Glomerular visceral epithelial cell (primary cell): Measurements from ENCODE around the gene ALPP.
"Not testable (repeated sequence)": the region's sequence is repeated elsewhere in the genome, so short reads cannot be mapped to it uniquely, and the experiment has no call there.

Experiments used
- DNase-seq: peaks from one replicate; pipeline ENCODE4 v3.0.0-alpha.2; 2016; ENCODE audit errors: extremely low spot score

Gene ALPP

DNA sequence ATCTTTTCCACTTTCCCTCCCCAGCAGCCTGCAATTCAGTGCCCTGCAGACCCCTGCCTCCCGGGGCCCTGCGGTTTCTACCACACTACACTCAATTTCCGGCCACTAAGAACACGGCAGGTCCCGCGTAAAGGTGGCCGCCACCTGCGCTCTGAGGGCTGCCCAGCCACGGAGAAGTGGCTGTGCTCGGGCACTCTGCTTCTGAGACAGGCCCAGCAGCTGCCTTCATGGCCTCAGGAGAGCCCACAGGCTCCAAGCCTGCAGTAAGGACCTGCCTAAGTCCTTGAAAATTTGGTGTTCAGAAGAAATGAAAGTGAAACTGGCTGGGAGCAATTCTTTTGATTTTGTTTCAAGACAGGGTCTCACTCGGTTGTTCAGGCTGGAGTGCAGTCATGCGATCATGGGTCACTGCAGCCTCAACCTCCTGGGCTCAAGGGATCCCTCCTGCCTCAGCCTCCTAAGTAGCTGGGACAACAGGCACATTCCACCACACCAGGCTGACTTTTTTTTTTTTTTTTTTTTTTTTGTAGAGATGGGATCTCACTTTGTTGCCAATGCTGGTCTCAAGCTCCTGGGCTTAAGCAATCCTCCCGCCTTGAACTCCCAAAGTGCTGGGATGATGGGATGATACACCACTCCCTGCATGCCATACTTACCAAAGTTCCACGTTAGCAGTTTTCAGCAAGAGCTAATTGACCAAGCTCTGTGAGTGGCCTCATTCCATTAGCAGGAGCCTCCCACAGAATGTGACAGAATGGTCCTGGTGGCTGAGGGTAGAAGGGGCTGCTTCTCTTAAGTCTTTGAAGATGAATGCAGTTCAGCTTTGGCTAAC is 14.6 kb upstream of the ALPP start:
- no peak for DNase-seq

- not testable (repeated sequence) for DNase-seq
Measured at GRCh38 chr2:232364806-232365594, 13.6 kb upstream of the ALPP start.

- peak; percentile 78 for DNase-seq
Measured at GRCh38 chr2:232365621-232366321, 12.8 kb upstream of the ALPP start.

GRCh38 chr2:232366461-232366860 is 12.1 kb upstream of the ALPP start:
- not testable (repeated sequence) for DNase-seq

- no peak for DNase-seq
Measured at GRCh38 chr2:232367016-232367415, 11.5 kb upstream of the ALPP start.

- DNase-seq = no peak
Measured at GRCh38 chr2:232367591-232368233, 10.8 kb upstream of the ALPP start.

- peak; percentile 53 for DNase-seq
Measured at GRCh38 chr2:232368311-232368731, 10.2 kb upstream of the ALPP start.

GRCh38 chr2:232369126-232369951 is 9.2 kb upstream of the ALPP start:
- DNase-seq = no peak

DNA sequence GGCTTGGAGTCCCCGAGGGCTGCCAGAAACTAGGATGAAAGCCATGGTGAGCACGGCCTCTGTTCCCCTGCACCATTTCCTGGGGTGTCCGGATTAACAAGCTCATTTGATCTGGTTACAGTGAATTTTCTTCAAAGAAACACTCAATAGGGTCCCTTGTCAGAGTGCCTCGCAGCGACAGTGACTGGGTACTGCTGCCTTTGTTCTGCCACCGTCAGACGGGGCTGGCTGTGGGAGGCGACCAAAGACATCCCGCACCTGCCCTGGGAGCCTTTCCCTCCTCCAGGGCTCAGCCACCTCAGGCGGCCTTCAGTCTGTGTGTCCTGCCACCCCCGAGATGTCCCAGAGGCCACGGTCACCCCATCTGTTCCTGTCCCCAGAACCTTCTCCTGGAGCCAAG is 8.5 kb upstream of the ALPP start:
- not testable (repeated sequence) for DNase-seq

GRCh38 chr2:232372231-232373208 is 6.0 kb upstream of the ALPP start:
- DNase-seq = no peak

- DNase-seq = no peak
Measured at GRCh38 chr2:232374356-232374755, 4.2 kb upstream of the ALPP start.

GRCh38 chr2:232375164-232375563 is 3.4 kb upstream of the ALPP start:
- no peak for DNase-seq

DNA sequence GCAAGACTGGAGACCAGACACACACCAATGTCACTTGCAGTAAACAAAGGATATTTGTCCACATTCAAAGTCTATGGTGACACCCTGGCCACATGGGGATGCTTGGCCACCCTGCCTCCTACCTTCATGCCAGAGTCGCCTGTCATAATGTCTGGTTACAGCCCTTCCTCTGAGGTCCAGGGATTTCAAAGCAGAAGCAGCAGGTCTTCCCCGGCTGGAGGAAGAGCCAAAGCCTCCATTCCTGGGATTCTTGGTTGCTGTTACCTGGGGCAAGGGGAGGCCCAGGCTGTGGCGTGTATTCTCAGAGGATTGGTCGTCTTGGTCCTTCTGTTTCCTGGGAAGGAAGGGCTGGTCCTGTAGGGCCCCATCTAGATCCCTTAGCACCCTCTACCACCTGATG is 2.3 kb upstream of the ALPP start:
- DNase-seq = no peak

DNA sequence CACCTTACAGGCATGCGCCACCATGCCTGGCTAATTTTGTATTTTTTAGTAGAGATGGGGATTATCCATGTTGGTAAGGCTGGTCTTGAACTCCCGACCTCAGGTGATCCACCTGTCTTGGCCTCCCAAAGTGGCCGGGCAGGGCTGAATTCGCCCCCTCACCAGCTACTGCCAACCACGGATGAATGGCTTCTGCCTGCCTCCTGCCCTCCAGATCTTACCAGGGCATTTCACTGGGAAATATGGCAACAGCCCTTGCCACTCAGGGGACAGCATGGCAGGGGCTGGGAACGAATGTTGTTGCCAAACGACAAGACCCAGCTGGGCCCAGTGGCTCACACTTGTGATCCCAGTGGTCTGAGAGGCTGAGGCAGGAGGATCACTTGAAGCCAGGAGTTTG is 1.8 kb upstream of the ALPP start:
- no peak for DNase-seq

DNA sequence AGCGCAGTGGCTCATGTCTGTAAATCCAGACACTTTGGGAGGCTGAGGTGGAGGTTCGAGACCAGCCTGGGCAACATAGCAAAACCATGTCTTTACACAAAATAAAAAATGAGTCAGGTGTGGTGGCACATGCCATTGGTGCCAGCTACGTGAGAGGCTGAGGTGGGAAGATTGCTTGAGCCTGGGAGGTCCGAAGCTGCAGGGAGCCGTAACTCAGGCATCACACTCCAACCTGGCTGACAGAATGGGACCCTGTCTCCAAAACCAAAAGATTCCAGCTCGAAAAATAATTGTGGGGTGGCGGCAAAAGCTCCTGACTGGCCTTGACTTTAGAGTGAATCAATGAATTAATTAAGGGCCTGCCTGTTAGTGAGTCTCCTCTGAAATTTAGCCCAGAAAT is 1.2 kb upstream of the ALPP start:
- no peak for DNase-seq

DNA sequence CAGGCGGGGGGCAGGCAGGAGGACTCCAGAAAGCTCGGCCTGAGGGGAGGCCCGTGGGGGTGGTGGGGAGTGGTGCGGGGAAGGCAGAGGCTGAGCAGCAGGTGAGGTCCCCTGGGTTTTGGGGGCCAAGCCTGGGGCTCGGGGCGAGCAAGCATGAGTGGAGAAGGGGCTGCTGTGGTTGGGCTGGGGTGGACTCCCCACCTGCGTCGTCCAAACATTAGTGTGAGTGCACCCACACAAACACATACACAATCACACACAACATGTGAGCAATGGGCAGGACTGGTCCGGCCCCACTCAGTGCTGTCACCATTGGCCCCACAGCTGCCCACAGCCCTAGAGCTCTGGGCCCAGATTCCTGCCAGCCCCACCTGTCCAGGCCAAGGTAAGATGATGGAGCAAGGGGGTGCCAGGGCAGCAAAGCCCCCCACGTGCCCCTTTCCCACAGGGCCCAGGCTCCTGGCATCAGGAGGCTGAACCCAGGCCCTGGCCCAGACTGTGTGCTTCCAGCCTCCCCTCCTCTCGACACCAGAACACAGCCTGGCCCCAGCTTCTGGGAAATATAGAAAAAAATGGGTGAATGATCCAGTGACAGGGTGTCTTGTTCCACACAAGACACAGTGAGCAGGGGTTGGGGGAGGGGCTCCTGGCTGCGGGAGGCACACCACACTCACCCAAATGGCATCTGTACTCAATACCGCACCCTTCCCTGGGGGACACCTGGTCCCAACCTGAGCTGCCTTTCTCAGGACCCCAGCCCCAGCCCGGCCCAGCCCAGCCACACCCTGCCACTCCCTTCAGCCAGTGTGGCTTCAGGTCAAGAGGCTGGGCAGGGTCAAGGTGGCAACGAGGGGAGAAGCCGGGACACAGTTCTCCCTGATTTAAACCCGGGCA is 463 bp upstream of the ALPP start:
- no peak for DNase-seq

- DNase-seq = not testable (repeated sequence)
Measured at GRCh38 chr2:232379610-232380590, 1.3 kb downstream of the ALPP start.
